Stimulated activated CD4-positive, alpha-beta T cell treated with anti-CD3 and anti-CD28 coated beads, Interleukin-2, amount 100 ng/mL, for 48 hours (primary cell): ENCODE results near the gene IRGQ.
"Not testable (repeated sequence)": the region's sequence is repeated elsewhere in the genome, so short reads cannot be mapped to it uniquely, and the experiment has no call there.

Experiments used
- DNase-seq, 2 donors: peaks; one replicate each; pipeline ENCODE4 v3.0.0-alpha.2; 2020

IRGQ gene, protein sequence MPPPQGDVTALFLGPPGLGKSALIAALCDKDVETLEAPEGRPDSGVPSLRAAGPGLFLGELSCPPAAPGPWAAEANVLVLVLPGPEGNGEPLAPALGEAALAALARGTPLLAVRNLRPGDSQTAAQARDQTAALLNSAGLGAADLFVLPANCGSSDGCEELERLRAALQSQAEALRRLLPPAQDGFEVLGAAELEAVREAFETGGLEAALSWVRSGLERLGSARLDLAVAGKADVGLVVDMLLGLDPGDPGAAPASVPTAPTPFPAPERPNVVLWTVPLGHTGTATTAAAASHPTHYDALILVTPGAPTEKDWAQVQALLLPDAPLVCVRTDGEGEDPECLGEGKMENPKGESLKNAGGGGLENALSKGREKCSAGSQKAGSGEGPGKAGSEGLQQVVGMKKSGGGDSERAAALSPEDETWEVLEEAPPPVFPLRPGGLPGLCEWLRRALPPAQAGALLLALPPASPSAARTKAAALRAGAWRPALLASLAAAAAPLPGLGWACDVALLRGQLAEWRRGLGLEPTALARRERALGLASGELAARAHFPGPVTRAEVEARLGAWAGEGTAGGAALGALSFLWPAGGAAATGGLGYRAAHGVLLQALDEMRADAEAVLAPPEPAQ

DNA sequence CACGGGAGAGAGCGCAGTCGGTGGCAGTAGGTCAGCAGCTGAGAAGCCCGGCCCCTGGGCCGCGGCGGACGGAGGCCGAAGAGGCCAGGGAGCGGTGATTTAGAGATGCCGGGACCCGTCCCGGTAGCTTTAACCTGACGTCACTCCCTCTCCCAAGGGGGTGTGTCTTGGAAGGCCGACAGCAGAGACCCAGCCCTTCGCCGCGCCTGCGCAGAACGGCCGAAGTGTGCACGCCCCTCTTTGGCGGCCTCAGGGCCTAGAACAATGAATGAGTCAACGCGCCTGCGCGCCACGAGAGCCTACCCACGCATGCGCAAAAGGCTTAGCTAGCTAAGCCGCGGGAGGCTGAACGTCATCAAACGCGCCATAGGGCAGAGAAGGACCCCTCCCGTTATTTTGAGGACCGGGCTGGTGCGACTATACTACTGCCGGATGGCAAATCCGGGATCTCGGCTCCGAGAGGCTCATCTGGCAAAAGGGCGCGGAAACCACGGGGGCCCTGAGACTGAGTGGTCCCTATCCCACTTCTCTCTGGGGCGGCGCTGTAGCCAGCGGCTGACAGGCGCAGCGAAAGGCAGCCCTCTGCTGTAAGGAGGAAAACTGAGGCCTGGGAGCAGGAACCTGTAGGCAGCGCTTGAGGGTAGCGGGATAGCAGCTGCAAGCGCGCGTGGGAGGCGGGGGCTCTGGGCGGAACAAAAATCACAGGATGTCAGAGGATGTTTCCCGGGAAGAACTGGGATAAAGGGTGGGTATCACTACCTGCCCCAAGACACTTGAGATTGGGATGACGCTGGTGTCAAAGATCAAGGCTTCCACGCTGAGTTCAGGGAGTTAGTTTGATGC is at the start of gene IRGQ, which contains the start of gene ZNF576:
IRGQ (minus strand) TSS at position 136 of the 843 bp plus-strand sequence. CDS start 796 bp downstream, outside the sequence.
ZNF576 (plus strand) TSS at position 597 of the 843 bp plus-strand sequence. CDS start 514 bp downstream, outside the sequence.
- DNase-seq: peak; percentile 100

DNA sequence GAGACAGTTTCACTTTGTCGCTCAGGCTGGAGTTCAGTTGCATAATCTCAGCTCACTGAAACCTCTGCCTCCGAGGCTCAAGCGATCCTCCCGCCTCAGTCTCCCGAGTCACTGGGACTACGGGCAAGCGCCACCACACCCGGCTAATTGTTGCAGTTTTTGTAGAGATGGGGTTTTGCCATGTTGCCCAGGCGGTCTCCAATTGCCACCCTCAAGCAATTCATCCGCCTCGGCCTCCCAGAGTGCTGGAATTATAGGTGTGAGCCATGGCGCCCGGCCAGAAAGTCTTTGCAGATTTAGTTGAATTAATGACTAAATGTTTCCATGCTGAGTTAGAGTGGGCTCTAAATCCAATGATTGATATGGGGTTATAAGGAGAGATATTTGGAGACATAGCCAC is 48.2 kb upstream of the IRGQ start:
- DNase-seq: no peak

DNA sequence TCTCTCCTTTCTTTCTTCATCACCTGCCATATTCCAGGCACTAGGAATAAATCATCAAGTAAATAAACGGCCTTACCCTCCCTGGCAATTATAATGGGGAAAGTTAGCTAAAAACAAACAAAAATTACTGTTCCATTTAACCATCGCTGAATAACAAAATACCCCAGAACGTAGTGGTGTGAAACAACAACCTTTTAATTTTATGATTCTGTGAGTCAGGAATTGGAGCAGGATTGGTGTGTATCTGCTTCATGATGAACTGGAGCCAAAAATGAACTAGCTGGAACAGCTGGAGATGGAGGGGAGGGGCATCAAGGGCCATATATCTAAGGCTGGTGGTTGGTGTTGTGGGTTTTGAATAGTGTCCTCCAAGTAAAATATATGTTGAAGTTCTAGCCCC is 47.4 kb upstream of the IRGQ start:
- no peak for DNase-seq

DNA sequence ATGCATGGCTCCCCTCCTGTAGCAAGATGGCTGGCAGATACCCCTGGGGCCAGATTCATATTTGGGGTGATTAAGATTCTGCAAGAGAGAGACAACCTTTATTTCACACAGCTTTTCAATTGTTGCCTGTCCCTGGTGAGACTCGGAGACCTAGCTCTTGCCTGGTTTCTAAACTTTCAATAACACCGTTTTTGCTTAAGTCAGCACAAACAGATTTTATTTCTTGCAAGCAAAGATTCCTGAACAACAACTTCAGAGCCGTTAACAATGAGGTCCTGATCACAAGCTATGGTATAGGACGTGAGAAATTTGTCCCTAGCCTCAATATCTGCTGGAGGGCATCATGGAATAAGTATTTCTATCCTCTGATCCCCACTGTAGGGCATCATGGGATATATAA is 46.6 kb upstream of the IRGQ start:
- no peak for DNase-seq

DNA sequence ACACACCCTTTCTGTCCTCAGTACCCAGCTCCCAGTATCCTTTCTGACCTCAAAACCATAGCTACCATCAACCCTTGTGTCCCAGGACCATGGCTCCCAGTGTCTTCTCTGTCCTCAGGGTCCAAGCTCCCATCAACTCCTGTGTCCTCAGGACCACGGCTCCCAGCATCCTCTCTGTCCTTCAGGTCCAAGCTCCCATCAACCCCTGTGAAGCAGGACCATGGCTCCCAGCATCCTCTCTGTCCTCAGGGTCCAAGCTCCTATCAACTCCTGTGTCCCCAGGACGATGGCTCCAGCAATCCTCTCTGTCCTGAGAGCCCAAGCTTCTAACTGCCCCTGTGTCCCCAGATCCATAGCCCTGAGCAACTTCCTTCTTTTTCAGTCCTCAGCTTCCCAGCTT is 45.4 kb upstream of the IRGQ start:
- no peak for DNase-seq

DNA sequence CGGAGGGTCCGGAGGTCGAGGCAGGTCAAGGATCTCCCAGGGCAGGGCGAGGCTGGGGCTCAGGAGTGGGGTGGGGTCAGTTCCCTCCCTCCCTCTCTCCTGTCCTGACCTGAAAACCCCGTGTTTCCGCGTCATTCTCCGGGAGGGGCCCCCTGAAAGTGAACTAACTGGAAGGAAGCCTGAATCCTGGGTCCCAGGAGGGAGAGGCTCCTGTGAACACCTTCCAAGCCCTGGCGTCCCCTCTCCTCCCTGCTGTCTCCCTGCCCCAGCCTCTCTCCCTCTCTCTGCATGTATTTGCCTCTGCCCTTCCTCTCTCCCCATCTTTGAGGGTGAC is 44.5 kb upstream of the IRGQ start:
- no peak for DNase-seq

DNA sequence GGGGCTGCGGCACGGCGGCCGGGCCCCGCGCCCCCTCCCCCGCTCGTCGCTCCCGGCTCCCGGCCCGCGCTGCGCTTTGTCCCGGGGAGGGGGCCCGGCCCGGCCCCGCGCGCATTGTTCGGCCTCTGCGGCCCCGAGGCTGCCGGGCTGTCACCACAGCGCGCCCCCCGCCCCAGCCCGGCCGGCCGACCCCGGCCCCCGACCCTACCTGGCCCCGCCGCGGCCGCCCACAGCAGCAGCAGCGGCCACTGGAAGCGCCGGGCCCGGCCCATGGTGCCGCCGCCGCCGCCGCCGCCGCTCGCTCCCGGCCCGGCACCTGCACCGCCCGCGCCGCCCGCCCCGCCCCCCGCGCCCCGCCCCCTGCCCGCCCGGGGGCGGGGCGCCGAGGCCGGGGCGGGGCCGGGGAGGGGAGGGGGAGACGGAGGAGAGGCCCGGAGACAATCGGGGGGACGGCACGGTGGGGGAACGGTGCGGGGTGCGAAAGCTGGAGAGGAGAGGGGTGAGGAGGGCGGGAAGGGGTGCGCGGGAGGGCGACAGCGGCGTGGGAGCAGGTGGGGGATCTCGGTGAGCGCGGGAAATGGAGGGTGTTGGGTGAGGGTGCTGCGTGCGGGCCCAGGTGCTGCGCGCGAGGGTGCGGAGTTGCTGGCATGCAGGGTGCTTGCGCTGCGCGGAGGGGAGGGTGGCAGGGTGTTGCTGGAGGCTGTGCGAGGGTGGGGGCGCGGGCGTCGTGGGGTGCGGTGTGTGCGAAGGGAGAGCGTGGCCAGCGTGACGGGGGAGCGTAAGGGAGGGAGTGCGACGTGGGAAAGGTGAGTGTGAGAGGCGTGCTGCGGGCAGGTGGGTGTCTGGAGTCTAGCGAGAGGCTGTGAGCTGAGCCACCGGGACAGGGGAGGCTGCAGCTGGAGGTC is 43.8 kb upstream of the IRGQ start, which contains the start of gene CADM4:
CADM4 (minus strand) TSS at position 332 of the 905 bp plus-strand sequence; CDS start at position 272, 60 bp downstream.
- DNase-seq: peak; percentile 19 to 45

DNA sequence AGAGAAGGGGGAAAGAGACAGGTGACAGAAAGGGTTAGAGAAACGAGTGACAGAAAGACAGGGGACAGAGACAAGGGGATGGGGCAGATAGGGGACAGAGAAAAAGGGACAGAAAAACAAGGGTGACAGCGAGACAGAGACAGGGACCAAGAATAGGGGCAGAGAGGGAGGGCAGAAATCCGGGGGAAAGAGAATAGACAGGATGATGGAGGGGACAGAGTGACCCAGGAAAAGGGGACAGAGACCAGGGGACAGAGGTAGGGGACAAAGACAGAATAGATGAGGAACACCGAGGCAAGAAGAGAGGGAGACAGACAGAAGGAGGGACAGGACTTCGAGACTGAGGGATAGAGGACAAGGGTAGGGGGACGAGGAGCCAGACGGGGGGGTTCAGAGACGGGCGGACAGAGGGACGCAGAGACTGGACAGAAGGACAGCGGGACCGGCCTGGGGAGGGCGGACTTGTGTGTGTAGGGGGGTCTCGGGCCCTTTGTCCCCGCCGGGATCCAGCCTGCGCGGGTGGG is 43.1 kb upstream of the IRGQ start:
- no peak for DNase-seq

DNA sequence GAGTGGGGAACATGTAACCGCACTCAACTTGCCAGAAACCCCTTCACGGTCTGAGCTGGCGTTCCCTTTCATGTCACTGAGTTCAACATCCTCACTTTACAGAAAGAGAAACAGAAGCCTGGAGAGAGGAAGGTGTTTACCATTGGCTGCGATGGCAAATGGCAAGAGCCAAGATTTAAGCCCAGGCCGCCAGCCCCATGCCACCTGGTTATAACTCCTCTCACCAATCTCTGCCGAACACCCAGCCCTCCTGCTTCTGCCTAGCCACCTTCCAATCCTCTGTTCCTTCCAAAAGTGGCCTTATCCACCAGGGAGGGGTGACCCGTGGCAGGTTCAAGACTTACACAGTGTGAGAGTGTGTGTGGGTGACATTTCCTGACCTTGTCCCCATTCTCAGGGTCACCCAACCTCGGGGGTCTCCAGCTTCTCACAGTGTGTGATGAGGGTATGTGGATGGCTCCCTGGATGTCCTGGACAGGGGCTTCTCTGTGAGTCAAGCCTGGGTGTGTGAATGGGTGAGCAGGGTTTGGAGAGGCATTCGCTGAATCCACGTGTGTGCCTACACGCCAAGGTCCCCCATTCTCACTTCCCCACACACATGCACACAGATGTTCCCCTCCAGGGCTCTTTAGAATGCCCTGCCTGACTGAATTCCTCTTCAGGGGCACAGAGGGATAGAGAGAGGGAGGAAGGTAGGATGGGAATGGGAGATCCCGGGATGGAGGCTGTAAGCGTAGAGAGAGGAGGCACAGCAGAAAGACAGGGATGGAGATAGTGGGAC is 42.5 kb upstream of the IRGQ start:
- DNase-seq: no peak

DNA sequence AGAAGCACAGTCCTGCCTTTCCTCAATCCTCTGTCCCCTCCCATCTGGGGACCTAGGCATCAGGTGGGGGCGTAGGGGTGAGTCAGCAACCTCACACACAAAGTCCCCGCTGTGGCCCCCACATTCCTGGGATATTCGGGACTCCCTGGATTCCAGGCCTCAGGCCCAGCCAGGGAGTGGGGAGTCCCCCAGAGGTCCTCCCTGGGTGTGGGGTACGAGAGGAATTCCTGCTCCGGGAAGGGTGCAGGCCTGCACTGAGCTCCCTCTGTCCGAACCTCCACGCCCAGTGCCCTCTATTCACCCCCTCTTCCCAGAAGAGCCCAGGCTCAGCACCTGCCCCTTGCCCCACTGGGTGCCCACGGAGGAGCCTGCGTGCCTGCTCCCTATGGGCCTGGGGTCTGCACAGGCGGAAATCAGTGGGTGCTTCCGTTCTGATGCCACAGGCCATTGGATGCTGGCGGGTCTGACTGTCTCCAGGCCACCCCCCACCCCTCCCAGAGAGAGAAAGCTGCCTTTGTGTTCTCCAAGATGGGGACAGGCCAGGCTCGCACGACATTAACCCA is 40.3 kb upstream of the IRGQ start:
- no peak for DNase-seq

DNA sequence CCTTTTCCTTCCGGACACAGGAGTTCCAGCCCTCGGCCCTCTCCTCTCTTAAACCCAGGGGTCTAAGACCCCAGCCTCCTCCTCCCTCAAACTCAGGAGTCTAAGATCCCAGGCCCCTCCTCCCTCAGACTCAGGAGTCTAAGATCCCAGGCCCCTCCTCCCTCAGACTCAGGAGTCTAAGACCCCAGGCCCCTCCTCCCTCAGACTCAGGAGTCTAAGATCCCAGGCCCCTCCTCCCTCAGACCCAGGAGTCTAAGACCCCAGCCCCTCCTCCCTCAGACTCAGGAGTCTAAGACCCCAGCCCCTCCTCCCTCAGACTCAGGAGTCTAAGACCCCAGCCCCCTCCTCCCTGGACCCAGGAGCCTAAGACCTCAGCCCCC is 39.6 kb upstream of the IRGQ start:
- DNase-seq: not testable (repeated sequence)

DNA sequence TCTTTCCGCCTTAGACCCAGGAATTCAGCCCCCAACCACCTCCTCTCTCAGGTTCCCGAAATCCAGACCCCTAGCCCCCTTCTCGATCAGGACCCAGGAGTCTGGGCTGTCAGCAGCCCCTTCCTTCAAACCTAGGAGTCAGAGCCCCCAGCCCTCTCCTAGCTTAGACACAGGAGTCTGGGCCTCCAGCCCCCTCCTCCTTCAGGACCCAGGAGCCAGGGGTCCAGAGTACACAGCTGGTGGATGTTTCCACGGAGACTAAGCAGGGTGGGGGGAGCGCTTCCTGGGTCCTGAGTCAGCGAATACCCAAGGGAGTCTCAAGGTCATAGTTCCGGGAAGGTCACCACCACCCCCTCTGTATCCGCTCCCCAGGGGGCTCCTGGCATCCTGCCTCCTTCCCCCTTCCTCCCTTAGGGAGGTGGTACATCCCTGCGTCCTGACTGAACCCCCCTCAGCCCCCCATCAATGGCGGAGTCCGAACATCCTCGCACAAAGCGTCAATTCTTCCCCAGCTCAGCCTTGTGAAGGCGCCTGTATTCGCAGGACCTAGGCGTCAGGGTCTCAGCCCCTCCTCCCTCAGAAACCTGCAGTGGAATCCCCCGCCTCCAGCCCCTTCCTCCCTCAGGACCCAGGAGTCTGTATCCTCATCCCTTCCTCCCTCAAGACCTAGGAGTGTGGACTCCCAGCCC is 39.1 kb upstream of the IRGQ start:
- no peak for DNase-seq

DNA sequence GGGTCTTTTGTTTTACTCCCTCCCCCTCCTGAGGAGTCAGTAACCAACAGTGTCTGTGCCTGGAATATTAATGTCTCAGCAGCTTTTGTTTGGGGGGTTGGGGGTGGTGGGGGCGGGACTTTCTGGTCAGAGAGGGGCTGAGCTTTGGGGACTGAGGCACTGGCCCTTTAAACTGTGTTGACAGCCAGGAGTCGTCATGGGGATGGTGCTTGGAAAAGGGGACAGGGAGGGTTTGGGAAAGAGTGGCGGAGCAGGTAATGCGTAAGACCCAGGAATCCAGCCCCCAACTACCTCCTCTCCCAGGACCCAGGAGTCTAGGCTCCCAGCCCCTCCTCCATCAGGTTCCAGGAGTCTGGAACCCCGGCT is 38.6 kb upstream of the IRGQ start:
- no peak for DNase-seq

DNA sequence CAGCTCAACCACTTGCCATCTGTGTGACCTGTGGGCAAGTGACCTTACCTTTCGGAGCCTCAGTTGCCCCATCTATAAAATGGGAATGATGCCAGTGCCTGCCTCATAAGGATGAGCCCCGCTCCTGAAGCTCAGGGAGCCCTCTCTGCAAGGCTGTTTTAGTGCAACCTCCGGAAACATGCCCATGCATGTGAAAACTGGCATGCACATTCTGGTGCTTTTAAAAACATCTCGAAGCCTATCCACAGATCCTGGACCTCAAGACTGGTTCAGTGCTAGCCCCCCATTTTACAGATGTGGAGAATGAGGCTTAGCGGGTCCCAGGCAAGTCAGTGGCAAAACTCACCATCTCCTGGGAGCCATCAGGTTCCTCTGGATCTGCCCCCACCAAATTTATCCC is 38.1 kb upstream of the IRGQ start:
- no peak for DNase-seq

DNA sequence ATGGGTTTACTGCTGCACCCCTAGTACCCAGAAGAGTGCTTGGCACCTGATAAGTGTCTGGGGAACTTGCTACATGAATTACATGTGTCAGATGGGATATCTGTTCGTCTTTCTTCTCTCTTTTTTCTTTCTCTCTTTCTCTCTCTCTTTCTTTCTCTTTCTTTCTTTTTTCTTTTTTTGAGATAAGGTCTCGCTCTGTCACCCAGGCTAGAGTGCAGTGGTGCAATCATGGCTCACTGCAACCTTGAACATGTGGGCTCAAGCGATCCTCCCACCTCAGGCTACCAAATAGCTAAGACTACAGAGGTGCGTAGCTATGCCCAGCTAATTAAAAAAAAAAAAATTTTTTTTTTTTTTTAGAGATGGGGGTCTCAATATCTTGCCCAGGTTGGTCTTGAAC is 37.6 kb upstream of the IRGQ start:
- no peak for DNase-seq

DNA sequence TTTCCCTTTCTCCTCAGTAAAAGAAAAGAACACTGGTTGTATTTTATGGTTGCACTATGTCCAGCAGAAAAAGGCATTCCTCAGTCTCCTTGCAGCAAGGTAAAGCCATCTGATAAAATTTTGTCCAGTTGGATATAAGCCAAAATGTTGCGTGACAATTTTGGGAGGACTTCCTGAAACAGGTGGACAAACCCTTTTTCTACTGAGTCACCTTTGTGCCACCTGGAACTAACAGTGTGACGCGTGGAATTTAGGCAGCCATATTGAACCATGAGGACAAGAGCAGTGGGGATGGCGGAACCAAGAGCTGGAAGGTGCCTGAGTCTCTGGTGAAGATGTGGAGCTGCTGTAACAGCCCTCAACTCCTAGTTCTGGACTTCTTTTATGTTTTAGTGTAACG is 35.6 kb upstream of the IRGQ start:
- DNase-seq: no peak

DNA sequence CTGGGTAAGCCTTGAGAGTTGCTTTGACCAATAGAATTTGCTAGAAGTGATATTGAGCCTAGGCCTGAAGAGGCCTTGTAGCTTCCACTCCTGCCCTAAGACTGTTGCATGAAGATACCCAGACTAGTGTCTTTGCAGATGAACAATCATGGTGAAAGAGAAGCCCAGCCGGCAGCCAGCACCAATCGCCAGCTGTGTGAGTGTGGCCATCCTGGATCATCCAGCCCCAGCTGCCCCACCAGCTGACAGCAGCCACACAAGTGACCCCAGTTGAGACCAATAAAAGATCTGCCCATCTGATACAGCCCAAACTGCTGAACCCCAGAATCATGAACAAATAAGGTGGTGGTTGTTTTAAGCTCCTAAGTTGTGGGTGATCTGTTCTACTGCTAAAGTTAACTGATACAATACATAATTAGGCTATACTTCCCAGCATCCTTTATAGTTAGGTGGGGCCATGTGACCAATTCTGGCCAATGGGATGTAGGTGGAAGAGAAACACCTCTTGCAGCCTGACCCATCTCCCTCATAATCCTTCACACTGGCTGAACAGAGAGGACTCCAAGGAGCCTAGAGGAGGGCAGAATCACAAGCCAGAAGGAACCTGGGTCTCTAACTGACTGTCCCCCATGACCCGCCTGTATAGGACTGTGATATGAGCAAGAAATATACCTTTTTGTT is 32.9 kb upstream of the IRGQ start:
- no peak for DNase-seq

DNA sequence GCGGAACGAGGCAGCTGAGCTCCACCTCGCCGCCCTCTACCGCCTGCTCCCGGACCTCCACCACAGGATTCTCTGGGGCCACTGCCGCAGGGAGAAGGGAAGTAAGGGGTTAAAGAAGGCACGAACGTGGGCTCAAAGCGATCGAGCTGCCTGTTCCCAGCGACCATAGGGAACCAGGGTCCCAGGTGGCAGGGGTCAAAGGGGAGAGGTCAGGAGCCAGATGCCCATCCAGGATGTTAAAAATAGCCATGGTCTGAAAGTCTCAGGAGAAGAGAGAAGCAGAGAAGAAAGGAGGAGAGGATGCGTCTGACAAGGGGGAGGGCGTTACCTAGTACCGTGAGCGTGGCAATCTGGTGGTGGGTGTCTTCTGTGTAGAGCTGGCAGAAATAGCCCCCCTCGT is 30.9 kb upstream of the IRGQ start:
- no peak for DNase-seq

DNA sequence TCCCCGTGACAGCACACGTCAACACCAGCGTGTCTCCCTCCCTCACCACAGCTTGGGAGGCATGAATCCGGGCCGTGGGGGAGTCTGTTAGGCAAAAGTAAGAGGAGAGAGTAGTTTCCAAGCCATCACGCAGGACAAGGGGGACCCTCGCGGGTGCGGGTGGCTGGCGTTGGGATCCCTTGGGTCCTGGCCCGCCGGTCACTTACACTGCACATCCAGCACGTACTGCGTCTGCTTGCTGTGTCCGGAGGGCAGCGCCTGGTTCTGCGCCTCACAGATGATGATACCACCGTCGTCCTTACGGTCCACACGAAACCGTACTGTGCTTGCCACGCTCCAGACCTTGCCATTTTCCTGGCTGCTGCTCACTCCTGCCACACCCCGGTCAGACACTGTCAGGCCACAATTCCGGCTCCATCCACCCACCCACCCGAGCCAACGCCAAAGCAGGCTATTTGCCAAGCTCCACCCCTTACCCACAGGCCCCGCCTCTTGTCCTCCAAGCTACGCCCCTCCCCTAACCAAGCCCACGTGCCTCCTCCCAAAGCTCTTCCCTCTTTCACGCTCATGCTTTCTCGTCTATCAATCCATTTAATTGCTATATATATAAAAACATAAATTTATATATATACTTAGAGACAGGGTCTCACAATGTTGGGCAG is 30.1 kb upstream of the IRGQ start:
- DNase-seq: peak in 1 of 2 donors; percentile 24
